ENCODE data around the gene SSR4. TPM values are rescaled to one million over a fixed set of nuclear protein-coding genes. Genes with fewer than 3 reads are reported as not detected.

The SSR4 gene
- total and polyA plus RNA-seq, 2 donors (not counting 1 experiment from before 2014, with no cell fraction given): 134 to 297 TPM

DNA sequence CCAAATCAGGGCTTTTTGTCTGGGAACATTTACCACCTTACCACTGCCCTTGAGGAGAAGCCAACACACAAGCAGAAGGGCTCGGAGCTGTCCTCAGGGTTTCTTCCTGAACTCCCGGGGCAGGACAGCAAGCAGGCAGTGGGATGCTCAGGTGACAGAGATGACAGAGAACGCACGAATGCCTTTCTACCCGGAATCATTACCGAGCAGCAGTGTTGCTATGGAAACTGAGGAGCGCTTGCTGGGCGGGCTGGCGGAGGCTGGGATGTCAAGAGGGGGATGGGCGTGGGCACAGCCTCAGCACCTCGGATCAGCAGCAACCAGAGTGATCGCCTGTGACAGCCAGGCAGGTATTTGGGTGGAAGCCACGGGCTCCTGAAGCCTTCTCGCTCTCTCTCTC lies 17.8 kb downstream of the SSR4 start:
- no peak overlapping the region for H3K27ac Mint-ChIP-seq

DNA sequence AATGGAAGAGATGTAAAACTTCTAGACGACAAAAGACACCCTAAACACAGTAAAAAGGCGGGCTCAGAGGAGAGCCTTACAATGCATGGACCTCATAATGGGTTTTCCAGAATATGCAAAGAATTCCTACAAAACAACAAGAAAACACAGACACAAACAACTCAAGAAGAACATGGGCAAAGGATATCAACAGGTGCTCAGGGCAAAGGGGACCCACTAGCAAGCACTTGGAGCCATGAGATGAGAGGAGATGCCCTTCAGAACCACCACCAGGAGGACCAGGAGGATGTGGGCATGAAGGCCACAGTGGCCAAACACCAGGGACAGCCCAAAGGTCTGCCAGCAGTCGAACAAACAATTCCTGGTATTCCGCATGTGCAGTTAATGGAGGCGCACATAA lies 18.7 kb downstream of the SSR4 start:
- no peak overlapping the region for H3K4me3 ChIP-seq (ENCODE audit: control extremely low read depth in 1 of 5, extremely low read depth in 1 of 5, insufficient read depth in 1 of 5, low read depth in 2 of 5, low read length in 4 of 5)
- H3K27me3 ChIP-seq (replicated peaks in 1 of 4; ENCODE audit: control extremely low read depth in 1 of 4, control insufficient read depth in 3 of 4, insufficient read depth in 4 of 4, low read length in 3 of 4): peaks cover 0 to 17% (median 1%) of the 10 kb centered on the region in 4 experiments
- no peak for TF ChIP-seq EZH2 (IDR thresholded peaks at IDR 0.05; ENCODE audit: borderline replicate concordance, insufficient read depth, low read depth, low read length, poor library complexity, severe bottlenecking)
- TF ChIP-seq, protein P1, sequence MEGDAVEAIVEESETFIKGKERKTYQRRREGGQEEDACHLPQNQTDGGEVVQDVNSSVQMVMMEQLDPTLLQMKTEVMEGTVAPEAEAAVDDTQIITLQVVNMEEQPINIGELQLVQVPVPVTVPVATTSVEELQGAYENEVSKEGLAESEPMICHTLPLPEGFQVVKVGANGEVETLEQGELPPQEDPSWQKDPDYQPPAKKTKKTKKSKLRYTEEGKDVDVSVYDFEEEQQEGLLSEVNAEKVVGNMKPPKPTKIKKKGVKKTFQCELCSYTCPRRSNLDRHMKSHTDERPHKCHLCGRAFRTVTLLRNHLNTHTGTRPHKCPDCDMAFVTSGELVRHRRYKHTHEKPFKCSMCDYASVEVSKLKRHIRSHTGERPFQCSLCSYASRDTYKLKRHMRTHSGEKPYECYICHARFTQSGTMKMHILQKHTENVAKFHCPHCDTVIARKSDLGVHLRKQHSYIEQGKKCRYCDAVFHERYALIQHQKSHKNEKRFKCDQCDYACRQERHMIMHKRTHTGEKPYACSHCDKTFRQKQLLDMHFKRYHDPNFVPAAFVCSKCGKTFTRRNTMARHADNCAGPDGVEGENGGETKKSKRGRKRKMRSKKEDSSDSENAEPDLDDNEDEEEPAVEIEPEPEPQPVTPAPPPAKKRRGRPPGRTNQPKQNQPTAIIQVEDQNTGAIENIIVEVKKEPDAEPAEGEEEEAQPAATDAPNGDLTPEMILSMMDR (IDR thresholded peaks at IDR 0.05): no peak
- Mint-ChIP-seq H3K9me3 (ENCODE audit: insufficient read depth) (no peaks in the 10 kb centered on the region), H3K27me3 (peaks cover 23% of the 10 kb centered on the region), H3K4me3 (no peak overlapping the region), H3K4me1 (peaks cover 13% of the 10 kb centered on the region), H3K27ac (no peak overlapping the region)
- intact Hi-C loops (cut with micrococcal nuclease): no loop called here
- no peak overlapping the region for H3K4me2 ChIP-seq (replicated peaks; ENCODE audit: low read depth, low read length, poor library complexity, severe bottlenecking)
- DNase-seq (no peak), ATAC-seq (ENCODE audit: low read depth) (no peak)
- H3K9me3 ChIP-seq (ENCODE audit: control extremely low read depth in 1 of 3, control insufficient read depth in 2 of 3, insufficient read depth in 1 of 3, low read length in 2 of 3): no peaks in the 10 kb centered on the region
- no peaks in the 10 kb centered on the region for H3K79me2 ChIP-seq (ENCODE audit: control insufficient read depth, insufficient read depth, low read length)
- POLR2A ChIA-PET: no interaction called here
- CTCF ChIA-PET: no interaction called here
- WGBS (ENCODE audit: insufficient coverage): 90% methylated on average over 2 of the region's 5 CpGs
- H4K20me1 ChIP-seq (ENCODE audit: control insufficient read depth, insufficient read depth, low read length, poor library complexity, severe bottlenecking): no peaks in the 10 kb centered on the region
- H3K9ac ChIP-seq (ENCODE audit: low read length): no peak overlapping the region
- H3K4me1 ChIP-seq (ENCODE audit: control insufficient read depth in 2 of 2, insufficient read depth in 2 of 2, low read length in 2 of 2): peaks cover 0 to 11% of the 10 kb centered on the region in 2 donors
- no peak overlapping the region for H3K27ac ChIP-seq (ENCODE audit: low read length in 2 of 2)
- H2AFZ ChIP-seq (ENCODE audit: insufficient read depth, low read depth, low read length, poor library complexity, severe bottlenecking): no peak overlapping the region
- no peaks in the 10 kb centered on the region for H3K36me3 ChIP-seq (replicated peaks in 1 of 2; ENCODE audit: control extremely low read depth in 1 of 2, control insufficient read depth in 1 of 2, extremely low read depth in 1 of 2, insufficient read depth in 2 of 2, low read length in 1 of 2)

More for the DNA sequence above, 17.8 kb downstream of the SSR4 start:
- H3K36me3 ChIP-seq (replicated peaks in 1 of 2; ENCODE audit: control extremely low read depth in 1 of 2, control insufficient read depth in 1 of 2, extremely low read depth in 1 of 2, insufficient read depth in 2 of 2, low read length in 1 of 2): no peaks in the 10 kb centered on the region
- no peak for ATAC-seq (ENCODE audit: low read depth)
- no peak overlapping the region for H3K4me3 Mint-ChIP-seq
- POLR2A ChIA-PET: no interaction called here
- peaks cover 0 to 11% (median 0%) of the 10 kb centered on the region in 4 experiments for H3K27me3 ChIP-seq (replicated peaks in 1 of 4; ENCODE audit: control extremely low read depth in 1 of 4, control insufficient read depth in 3 of 4, insufficient read depth in 4 of 4, low read length in 3 of 4)
- CTCF ChIA-PET: no interaction called here
- DNase-seq: no peak
- H3K4me2 ChIP-seq (replicated peaks; ENCODE audit: low read depth, low read length, poor library complexity, severe bottlenecking): no peak overlapping the region
- peaks cover 23% of the 10 kb centered on the region for H3K27me3 Mint-ChIP-seq
- TF ChIP-seq EZH2 (IDR thresholded peaks at IDR 0.05; ENCODE audit: borderline replicate concordance, insufficient read depth, low read depth, low read length, poor library complexity, severe bottlenecking): no peak
- TF ChIP-seq, protein P1 (IDR thresholded peaks at IDR 0.05): no peak
- no peaks in the 10 kb centered on the region for H4K20me1 ChIP-seq (ENCODE audit: control insufficient read depth, insufficient read depth, low read length, poor library complexity, severe bottlenecking)
- no peak overlapping the region for H3K27ac ChIP-seq (ENCODE audit: low read length in 2 of 2)
- peaks cover 13% of the 10 kb centered on the region for H3K4me1 Mint-ChIP-seq
- H3K9me3 Mint-ChIP-seq (ENCODE audit: insufficient read depth): no peaks in the 10 kb centered on the region
- H3K9me3 ChIP-seq (ENCODE audit: control extremely low read depth in 1 of 3, control insufficient read depth in 2 of 3, insufficient read depth in 1 of 3, low read length in 2 of 3): no peaks in the 10 kb centered on the region
- H3K4me3 ChIP-seq (ENCODE audit: control extremely low read depth in 1 of 5, extremely low read depth in 1 of 5, insufficient read depth in 1 of 5, low read depth in 2 of 5, low read length in 4 of 5): no peak overlapping the region
- no peak overlapping the region for H3K9ac ChIP-seq (ENCODE audit: low read length)
- peaks cover 0 to 11% of the 10 kb centered on the region in 2 donors for H3K4me1 ChIP-seq (ENCODE audit: control insufficient read depth in 2 of 2, insufficient read depth in 2 of 2, low read length in 2 of 2)
- intact Hi-C loops (cut with micrococcal nuclease): no loop called here
- H3K79me2 ChIP-seq (ENCODE audit: control insufficient read depth, insufficient read depth, low read length): no peaks in the 10 kb centered on the region
- WGBS (ENCODE audit: insufficient coverage): 71% methylated on average over 7 of the region's 14 CpGs
- no peak overlapping the region for H2AFZ ChIP-seq (ENCODE audit: insufficient read depth, low read depth, low read length, poor library complexity, severe bottlenecking)

All from B cell (primary cell).